ENCODE data around the gene TNS3.

GRCh38 chr7:47488969-47489342 lies 93.0 kb downstream of the TNS3 start:
- TF ChIP-seq, protein P1, sequence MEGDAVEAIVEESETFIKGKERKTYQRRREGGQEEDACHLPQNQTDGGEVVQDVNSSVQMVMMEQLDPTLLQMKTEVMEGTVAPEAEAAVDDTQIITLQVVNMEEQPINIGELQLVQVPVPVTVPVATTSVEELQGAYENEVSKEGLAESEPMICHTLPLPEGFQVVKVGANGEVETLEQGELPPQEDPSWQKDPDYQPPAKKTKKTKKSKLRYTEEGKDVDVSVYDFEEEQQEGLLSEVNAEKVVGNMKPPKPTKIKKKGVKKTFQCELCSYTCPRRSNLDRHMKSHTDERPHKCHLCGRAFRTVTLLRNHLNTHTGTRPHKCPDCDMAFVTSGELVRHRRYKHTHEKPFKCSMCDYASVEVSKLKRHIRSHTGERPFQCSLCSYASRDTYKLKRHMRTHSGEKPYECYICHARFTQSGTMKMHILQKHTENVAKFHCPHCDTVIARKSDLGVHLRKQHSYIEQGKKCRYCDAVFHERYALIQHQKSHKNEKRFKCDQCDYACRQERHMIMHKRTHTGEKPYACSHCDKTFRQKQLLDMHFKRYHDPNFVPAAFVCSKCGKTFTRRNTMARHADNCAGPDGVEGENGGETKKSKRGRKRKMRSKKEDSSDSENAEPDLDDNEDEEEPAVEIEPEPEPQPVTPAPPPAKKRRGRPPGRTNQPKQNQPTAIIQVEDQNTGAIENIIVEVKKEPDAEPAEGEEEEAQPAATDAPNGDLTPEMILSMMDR (IDR thresholded peaks at IDR 0.05): no peak
- no peak for TF ChIP-seq POLR2AphosphoS5 (IDR thresholded peaks at IDR 0.05)
